ENCODE data around the gene AHSA1. TPM values are rescaled to one million over a fixed set of nuclear protein-coding genes. Genes with fewer than 3 reads are reported as not detected.

AHSA1 gene
- total and polyA plus RNA-seq, 2 experiments from 2014 or later = 177 to 213 TPM

DNA sequence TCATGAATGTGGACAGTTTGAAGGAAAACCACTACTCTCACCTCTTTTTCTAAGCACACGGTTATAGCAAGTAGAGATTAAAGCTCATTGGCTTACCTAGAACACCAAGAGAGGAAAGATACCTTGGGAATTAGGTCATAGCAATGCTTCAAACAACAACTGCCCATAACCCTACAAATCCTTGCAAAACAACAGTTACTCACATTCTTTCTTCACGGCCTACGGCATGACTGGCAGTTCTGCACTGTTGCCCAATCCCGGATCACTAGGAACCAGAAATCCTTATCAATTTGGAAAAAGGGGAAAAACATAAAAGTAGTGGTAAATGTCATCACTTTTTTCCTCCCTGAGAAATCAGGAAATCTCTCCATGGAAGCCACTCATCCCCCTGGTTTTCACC lies 50.4 kb downstream of the AHSA1 start (continued):
- TF ChIP-seq, protein P1, sequence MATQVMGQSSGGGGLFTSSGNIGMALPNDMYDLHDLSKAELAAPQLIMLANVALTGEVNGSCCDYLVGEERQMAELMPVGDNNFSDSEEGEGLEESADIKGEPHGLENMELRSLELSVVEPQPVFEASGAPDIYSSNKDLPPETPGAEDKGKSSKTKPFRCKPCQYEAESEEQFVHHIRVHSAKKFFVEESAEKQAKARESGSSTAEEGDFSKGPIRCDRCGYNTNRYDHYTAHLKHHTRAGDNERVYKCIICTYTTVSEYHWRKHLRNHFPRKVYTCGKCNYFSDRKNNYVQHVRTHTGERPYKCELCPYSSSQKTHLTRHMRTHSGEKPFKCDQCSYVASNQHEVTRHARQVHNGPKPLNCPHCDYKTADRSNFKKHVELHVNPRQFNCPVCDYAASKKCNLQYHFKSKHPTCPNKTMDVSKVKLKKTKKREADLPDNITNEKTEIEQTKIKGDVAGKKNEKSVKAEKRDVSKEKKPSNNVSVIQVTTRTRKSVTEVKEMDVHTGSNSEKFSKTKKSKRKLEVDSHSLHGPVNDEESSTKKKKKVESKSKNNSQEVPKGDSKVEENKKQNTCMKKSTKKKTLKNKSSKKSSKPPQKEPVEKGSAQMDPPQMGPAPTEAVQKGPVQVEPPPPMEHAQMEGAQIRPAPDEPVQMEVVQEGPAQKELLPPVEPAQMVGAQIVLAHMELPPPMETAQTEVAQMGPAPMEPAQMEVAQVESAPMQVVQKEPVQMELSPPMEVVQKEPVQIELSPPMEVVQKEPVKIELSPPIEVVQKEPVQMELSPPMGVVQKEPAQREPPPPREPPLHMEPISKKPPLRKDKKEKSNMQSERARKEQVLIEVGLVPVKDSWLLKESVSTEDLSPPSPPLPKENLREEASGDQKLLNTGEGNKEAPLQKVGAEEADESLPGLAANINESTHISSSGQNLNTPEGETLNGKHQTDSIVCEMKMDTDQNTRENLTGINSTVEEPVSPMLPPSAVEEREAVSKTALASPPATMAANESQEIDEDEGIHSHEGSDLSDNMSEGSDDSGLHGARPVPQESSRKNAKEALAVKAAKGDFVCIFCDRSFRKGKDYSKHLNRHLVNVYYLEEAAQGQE (IDR thresholded peaks at IDR 0.05; ENCODE audit: unreplicated experiment) = no peak
- TF ChIP-seq, protein P2, sequence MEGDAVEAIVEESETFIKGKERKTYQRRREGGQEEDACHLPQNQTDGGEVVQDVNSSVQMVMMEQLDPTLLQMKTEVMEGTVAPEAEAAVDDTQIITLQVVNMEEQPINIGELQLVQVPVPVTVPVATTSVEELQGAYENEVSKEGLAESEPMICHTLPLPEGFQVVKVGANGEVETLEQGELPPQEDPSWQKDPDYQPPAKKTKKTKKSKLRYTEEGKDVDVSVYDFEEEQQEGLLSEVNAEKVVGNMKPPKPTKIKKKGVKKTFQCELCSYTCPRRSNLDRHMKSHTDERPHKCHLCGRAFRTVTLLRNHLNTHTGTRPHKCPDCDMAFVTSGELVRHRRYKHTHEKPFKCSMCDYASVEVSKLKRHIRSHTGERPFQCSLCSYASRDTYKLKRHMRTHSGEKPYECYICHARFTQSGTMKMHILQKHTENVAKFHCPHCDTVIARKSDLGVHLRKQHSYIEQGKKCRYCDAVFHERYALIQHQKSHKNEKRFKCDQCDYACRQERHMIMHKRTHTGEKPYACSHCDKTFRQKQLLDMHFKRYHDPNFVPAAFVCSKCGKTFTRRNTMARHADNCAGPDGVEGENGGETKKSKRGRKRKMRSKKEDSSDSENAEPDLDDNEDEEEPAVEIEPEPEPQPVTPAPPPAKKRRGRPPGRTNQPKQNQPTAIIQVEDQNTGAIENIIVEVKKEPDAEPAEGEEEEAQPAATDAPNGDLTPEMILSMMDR (conservative IDR thresholded peaks at IDR 0.05; ENCODE audit: low read depth in 2 of 2) = no peak
- TF ChIP-seq CREB1 (CRISPR knock-in tag; IDR thresholded peaks at IDR 0.05; ENCODE audit: low read depth) (no peak), NANOG (IDR thresholded peaks at IDR 0.05; ENCODE audit: borderline replicate concordance) (no peak), STAT1 (IDR thresholded peaks at IDR 0.05; ENCODE audit: unreplicated experiment) (no peak), JUNB (IDR thresholded peaks at IDR 0.05; ENCODE audit: unreplicated experiment) (no peak)

DNA sequence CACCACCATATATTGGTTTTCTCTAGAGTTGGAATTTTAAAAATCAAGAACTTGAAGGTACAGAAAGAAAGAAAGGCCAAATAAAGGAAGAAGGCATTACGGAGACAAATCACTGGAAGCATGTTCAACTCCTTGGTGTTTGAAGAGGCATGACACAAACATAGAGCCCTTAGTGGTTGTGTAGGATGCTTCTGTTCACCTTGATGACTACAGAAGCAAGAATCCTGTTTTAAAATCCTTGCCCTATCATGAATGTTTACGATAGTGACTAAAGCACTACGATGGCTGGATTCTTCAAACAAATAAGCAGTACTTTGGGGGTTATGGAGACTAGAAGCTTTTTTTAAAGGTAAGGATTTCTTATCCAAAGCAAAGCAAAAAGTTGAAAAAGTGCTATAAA lies 51.0 kb downstream of the AHSA1 start:
- no peaks in the 10 kb centered on the region for H3F3A ChIP-seq (replicated peaks; ENCODE audit: low read depth)
- Mint-ChIP-seq H3K4me1 (no peaks in the 10 kb centered on the region), H3K9me3 (peaks cover 5% of the 10 kb centered on the region; the same call in 1 of the 3 replicates)

More for the DNA sequence above, 51.0 kb downstream of the AHSA1 start:
- Histone ChIP-seq H3K79me2 (replicated peaks; ENCODE audit: insufficient read depth) (no peaks in the 10 kb centered on the region), H3K4me3 (no peak overlapping the region), H2AFZ (no peak overlapping the region), H3K27me3 (ENCODE audit: insufficient read depth) (no peaks in the 10 kb centered on the region), H3K4me1 (ENCODE audit: insufficient read depth) (no peaks in the 10 kb centered on the region), H3K36me3 (ENCODE audit: insufficient read depth) (peaks cover 11% of the 10 kb centered on the region; the same call in 1 of the 2 replicates), H3K27ac (ENCODE audit: low read depth) (no peak overlapping the region), H3K9me2 (ENCODE audit: insufficient read depth) (no peaks in the 10 kb centered on the region), H4K20me1 (replicated peaks; ENCODE audit: insufficient read depth) (no peaks in the 10 kb centered on the region), H3K4me2 (no peak overlapping the region)
- no peak for ATAC-seq
- Mint-ChIP-seq H3K27ac (no peak overlapping the region), H3K36me3 (ENCODE audit: low read depth) (peaks cover 16% of the 10 kb centered on the region; the same call in 2 of the 3 replicates), H3K27me3 (ENCODE audit: insufficient read depth, low read depth, poor library complexity) (no peaks in the 10 kb centered on the region), H3K4me3 (no peak overlapping the region)
- TF ChIP-seq EZH2 (IDR thresholded peaks at IDR 0.05; ENCODE audit: low read depth, unreplicated experiment) = no peak
- TF ChIP-seq, protein P3, sequence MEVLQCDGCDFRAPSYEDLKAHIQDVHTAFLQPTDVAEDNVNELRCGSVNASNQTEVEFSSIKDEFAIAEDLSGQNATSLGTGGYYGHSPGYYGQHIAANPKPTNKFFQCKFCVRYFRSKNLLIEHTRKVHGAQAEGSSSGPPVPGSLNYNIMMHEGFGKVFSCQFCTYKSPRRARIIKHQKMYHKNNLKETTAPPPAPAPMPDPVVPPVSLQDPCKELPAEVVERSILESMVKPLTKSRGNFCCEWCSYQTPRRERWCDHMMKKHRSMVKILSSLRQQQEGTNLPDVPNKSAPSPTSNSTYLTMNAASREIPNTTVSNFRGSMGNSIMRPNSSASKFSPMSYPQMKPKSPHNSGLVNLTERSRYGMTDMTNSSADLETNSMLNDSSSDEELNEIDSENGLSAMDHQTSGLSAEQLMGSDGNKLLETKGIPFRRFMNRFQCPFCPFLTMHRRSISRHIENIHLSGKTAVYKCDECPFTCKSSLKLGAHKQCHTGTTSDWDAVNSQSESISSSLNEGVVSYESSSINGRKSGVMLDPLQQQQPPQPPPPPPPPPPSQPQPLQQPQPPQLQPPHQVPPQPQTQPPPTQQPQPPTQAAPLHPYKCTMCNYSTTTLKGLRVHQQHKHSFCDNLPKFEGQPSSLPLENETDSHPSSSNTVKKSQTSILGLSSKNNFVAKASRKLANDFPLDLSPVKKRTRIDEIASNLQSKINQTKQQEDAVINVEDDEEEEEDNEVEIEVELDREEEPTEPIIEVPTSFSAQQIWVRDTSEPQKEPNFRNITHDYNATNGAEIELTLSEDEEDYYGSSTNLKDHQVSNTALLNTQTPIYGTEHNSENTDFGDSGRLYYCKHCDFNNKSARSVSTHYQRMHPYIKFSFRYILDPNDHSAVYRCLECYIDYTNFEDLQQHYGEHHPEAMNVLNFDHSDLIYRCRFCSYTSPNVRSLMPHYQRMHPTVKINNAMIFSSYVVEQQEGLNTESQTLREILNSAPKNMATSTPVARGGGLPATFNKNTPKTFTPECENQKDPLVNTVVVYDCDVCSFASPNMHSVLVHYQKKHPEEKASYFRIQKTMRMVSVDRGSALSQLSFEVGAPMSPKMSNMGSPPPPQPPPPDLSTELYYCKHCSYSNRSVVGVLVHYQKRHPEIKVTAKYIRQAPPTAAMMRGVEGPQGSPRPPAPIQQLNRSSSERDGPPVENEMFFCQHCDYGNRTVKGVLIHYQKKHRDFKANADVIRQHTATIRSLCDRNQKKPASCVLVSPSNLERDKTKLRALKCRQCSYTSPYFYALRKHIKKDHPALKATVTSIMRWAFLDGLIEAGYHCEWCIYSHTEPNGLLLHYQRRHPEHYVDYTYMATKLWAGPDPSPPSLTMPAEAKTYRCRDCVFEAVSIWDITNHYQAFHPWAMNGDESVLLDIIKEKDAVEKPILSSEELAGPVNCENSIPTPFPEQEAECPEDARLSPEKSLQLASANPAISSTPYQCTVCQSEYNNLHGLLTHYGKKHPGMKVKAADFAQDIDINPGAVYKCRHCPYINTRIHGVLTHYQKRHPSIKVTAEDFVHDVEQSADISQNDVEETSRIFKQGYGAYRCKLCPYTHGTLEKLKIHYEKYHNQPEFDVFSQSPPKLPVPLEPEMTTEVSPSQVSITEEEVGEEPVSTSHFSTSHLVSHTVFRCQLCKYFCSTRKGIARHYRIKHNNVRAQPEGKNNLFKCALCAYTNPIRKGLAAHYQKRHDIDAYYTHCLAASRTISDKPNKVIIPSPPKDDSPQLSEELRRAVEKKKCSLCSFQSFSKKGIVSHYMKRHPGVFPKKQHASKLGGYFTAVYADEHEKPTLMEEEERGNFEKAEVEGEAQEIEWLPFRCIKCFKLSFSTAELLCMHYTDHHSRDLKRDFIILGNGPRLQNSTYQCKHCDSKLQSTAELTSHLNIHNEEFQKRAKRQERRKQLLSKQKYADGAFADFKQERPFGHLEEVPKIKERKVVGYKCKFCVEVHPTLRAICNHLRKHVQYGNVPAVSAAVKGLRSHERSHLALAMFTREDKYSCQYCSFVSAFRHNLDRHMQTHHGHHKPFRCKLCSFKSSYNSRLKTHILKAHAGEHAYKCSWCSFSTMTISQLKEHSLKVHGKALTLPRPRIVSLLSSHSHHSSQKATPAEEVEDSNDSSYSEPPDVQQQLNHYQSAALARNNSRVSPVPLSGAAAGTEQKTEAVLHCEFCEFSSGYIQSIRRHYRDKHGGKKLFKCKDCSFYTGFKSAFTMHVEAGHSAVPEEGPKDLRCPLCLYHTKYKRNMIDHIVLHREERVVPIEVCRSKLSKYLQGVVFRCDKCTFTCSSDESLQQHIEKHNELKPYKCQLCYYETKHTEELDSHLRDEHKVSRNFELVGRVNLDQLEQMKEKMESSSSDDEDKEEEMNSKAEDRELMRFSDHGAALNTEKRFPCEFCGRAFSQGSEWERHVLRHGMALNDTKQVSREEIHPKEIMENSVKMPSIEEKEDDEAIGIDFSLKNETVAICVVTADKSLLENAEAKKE (CRISPR knock-in tag; IDR thresholded peaks at IDR 0.05) = no peak
- TF ChIP-seq, protein P2 (conservative IDR thresholded peaks at IDR 0.05; ENCODE audit: low read depth in 2 of 2) = no peak
- no peak for TF ChIP-seq NANOG (IDR thresholded peaks at IDR 0.05; ENCODE audit: borderline replicate concordance)
- TF ChIP-seq ZNF331 (CRISPR knock-in tag; IDR thresholded peaks at IDR 0.05; ENCODE audit: low read depth) = no peak
- TF ChIP-seq EZH2phosphoT487 (IDR thresholded peaks at IDR 0.05; ENCODE audit: unreplicated experiment) = no peak
- DNase-seq (ENCODE audit: low spot score) = no peak
